ENCODE data around the gene RPUSD4. TPM values are rescaled to one million over a fixed set of nuclear protein-coding genes. Genes with fewer than 3 reads are reported as not detected.

The RPUSD4 gene
- polyA plus RNA-seq, 4 donors = 11.3 to 41.2 (median 17.8) TPM

GRCh38 chr11:126191379-126192073 is 19.9 kb downstream of the RPUSD4 start:
- no peak overlapping the region for H3K27ac ChIP-seq (ENCODE audit: low read depth in 1 of 3, low read length in 2 of 3)
- FAIRE-seq (no peak), DNase-seq (no peak)
- peaks cover 0 to 19% (median 0%) of the 10 kb centered on the region in 3 donors for H3K4me1 ChIP-seq (ENCODE audit: control insufficient read depth in 3 of 3, insufficient read depth in 2 of 3, low read depth in 1 of 3, low read length in 2 of 3)
- peaks cover 0 to 67% (median 0%) of the 10 kb centered on the region in 3 donors for H3K36me3 ChIP-seq (ENCODE audit: control insufficient read depth in 3 of 3, insufficient read depth in 2 of 3, low read depth in 1 of 3, low read length in 3 of 3)
- 88 to 96% (median 92%) methylated on average over 11 of the region's 11 CpGs for WGBS, 3 donors
- H3K27me3 ChIP-seq (ENCODE audit: control insufficient read depth in 3 of 3, insufficient read depth in 3 of 3, low read length in 3 of 3) = no peaks in the 10 kb centered on the region
- no peak overlapping the region for H3K4me3 ChIP-seq (ENCODE audit: low read depth in 1 of 3, low read length in 3 of 3)
- H3K9me3 ChIP-seq (ENCODE audit: control insufficient read depth in 2 of 2, insufficient read depth in 1 of 2, low read depth in 1 of 2, low read length in 1 of 2) = no peaks in the 10 kb centered on the region

GRCh38 chr11:126190792-126191191 is 20.7 kb downstream of the RPUSD4 start:
- H3K4me3 ChIP-seq (ENCODE audit: low read depth in 1 of 3, low read length in 3 of 3) = no peak overlapping the region
- H3K9me3 ChIP-seq (ENCODE audit: control insufficient read depth in 2 of 2, insufficient read depth in 1 of 2, low read depth in 1 of 2, low read length in 1 of 2) = no peaks in the 10 kb centered on the region
- FAIRE-seq = no peak
- no peak overlapping the region for H3K27ac ChIP-seq (ENCODE audit: low read depth in 1 of 3, low read length in 2 of 3)
- 93 to 97% (median 96%) methylated on average over 14 of the region's 14 CpGs for WGBS, 3 donors
- no peaks in the 10 kb centered on the region for H3K27me3 ChIP-seq (ENCODE audit: control insufficient read depth in 3 of 3, insufficient read depth in 3 of 3, low read length in 3 of 3)
- DNase-seq = no peak
- peaks cover 0 to 67% (median 0%) of the 10 kb centered on the region in 3 donors for H3K36me3 ChIP-seq (ENCODE audit: control insufficient read depth in 3 of 3, insufficient read depth in 2 of 3, low read depth in 1 of 3, low read length in 3 of 3)
- H3K4me1 ChIP-seq (ENCODE audit: control insufficient read depth in 3 of 3, insufficient read depth in 2 of 3, low read depth in 1 of 3, low read length in 2 of 3) = peaks cover 0 to 19% (median 0%) of the 10 kb centered on the region in 3 donors

DNA sequence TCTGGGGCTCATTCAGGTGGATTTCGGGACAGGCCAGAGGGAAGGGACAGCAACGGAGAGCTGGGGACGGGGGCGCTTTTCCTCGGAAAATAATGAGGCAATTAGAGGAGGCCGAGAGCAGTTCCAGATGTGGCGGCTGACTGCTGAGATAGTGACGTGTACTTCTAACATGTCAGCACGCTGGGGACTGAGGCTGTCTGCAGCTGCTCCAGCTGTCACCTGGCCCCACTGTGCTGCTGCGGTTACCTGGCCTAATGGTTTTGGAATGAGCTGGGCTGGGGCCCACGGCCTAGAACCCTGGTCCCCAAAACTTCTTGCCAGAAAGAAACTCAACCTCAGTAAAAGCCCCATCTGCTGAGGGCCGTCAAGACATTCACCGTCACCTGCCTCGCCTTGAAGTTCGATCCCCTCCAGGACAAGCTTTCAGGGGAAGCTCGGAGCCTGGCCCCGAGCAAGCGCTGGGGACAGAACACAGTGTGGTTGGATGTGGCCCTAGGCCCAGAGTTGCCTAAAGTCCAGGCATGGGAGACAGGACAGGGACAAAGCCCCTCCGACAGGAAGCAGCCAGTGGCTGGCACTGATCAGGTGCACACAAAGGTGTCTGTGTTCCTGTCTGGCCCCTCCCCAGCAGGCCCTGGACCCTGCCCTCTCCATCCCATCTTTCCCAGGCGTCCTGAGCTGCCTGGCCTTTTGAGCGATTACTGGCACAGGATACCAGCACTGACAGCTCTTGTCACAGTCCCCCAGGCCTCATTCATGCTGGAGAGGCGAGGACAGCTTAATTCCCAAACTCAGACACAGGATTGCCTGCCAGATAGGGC is 22.1 kb downstream of the RPUSD4 start:
- Histone ChIP-seq H3K4me3 (ENCODE audit: low read depth in 1 of 3, low read length in 3 of 3) (no peak overlapping the region), H3K27me3 (ENCODE audit: control insufficient read depth in 3 of 3, insufficient read depth in 3 of 3, low read length in 3 of 3) (no peaks in the 10 kb centered on the region), H3K4me1 (ENCODE audit: control insufficient read depth in 3 of 3, insufficient read depth in 2 of 3, low read depth in 1 of 3, low read length in 2 of 3) (peaks cover 0 to 32% (median 0%) of the 10 kb centered on the region in 3 donors), H3K36me3 (ENCODE audit: control insufficient read depth in 3 of 3, insufficient read depth in 2 of 3, low read depth in 1 of 3, low read length in 3 of 3) (peaks cover 0 to 66% (median 0%) of the 10 kb centered on the region in 3 donors), H3K9me3 (ENCODE audit: control insufficient read depth in 2 of 2, insufficient read depth in 1 of 2, low read depth in 1 of 2, low read length in 1 of 2) (no peaks in the 10 kb centered on the region), H3K27ac (ENCODE audit: low read depth in 1 of 3, low read length in 2 of 3) (peak overlapping the region in 1 of 3 donors; percentile 63)
- FAIRE-seq = no peak
- DNase-seq = peak in 1 of 2 donors; percentile 74
- 55 to 73% (median 60%) methylated on average over 22 of the region's 22 CpGs for WGBS, 3 donors

GRCh38 chr11:126188332-126189108 is 22.9 kb downstream of the RPUSD4 start:
- H3K4me1 ChIP-seq (ENCODE audit: control insufficient read depth in 3 of 3, insufficient read depth in 2 of 3, low read depth in 1 of 3, low read length in 2 of 3) = peaks cover 0 to 34% (median 0%) of the 10 kb centered on the region in 3 donors
- H3K27me3 ChIP-seq (ENCODE audit: control insufficient read depth in 3 of 3, insufficient read depth in 3 of 3, low read length in 3 of 3) = no peaks in the 10 kb centered on the region
- H3K4me3 ChIP-seq (ENCODE audit: low read depth in 1 of 3, low read length in 3 of 3) = no peak overlapping the region
- H3K27ac ChIP-seq (ENCODE audit: low read depth in 1 of 3, low read length in 2 of 3) = peak overlapping the region in 1 of 3 donors; percentile 63
- DNase-seq (no peak), FAIRE-seq (no peak)
- H3K9me3 ChIP-seq (ENCODE audit: control insufficient read depth in 2 of 2, insufficient read depth in 1 of 2, low read depth in 1 of 2, low read length in 1 of 2) = no peaks in the 10 kb centered on the region
- H3K36me3 ChIP-seq (ENCODE audit: control insufficient read depth in 3 of 3, insufficient read depth in 2 of 3, low read depth in 1 of 3, low read length in 3 of 3) = peaks cover 0 to 66% (median 0%) of the 10 kb centered on the region in 3 donors
- 67 to 80% (median 77%) methylated on average over 14 to 15 of the region's 15 CpGs for WGBS, 3 donors

DNA sequence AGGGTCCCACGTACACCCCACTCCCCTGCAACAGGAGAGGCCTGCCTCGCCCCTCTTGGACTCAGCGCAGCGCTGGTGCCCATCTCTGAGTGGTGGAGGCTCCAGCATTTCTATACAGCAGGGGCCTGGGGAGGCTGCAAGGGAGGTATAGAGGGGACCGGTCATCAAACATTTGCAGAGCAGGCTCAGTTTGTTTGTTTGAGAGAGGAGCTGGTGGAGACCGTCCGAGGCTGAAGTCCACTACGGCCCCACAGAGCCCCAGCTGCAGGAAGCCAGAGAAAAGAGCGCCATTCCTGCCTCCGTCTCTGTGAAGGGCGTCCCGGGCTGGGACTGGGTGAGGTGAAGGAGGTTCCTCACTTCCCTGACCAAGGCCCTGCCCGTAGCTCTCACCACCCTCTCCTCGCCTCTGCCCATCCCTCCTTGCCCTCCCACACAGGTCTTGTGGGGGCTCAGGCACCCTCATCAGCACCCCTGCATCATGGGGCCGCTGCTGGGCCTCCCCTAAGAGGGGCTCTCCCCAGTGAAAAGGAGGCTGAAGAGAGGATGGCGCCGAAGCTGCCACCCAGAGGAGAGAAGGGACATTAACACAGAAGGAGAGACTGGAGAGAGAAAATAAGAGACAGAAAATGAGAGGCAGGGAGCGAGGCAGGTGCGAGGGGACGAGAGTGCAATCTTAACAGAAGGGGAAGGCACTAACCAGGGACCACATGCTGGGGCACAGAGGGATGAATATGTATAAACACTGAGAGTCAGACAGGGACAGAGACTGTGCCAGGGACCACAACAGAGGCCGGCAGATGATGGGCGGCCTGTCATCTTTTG is 24.5 kb downstream of the RPUSD4 start:
- no peak for FAIRE-seq
- H3K4me3 ChIP-seq (ENCODE audit: low read depth in 1 of 3, low read length in 3 of 3) = no peak overlapping the region
- WGBS, 3 donors = 68 to 74% (median 72%) methylated on average over 22 of the region's 22 CpGs
- no peaks in the 10 kb centered on the region for H3K27me3 ChIP-seq (ENCODE audit: control insufficient read depth in 3 of 3, insufficient read depth in 3 of 3, low read length in 3 of 3)
- peaks cover 0 to 34% (median 0%) of the 10 kb centered on the region in 3 donors for H3K4me1 ChIP-seq (ENCODE audit: control insufficient read depth in 3 of 3, insufficient read depth in 2 of 3, low read depth in 1 of 3, low read length in 2 of 3)
- H3K9me3 ChIP-seq (ENCODE audit: control insufficient read depth in 2 of 2, insufficient read depth in 1 of 2, low read depth in 1 of 2, low read length in 1 of 2) = no peaks in the 10 kb centered on the region
- peaks cover 0 to 55% (median 0%) of the 10 kb centered on the region in 3 donors for H3K36me3 ChIP-seq (ENCODE audit: control insufficient read depth in 3 of 3, insufficient read depth in 2 of 3, low read depth in 1 of 3, low read length in 3 of 3)
- DNase-seq = peak in 1 of 2 donors; percentile 47
- no peak overlapping the region for H3K27ac ChIP-seq (ENCODE audit: low read depth in 1 of 3, low read length in 2 of 3)

DNA sequence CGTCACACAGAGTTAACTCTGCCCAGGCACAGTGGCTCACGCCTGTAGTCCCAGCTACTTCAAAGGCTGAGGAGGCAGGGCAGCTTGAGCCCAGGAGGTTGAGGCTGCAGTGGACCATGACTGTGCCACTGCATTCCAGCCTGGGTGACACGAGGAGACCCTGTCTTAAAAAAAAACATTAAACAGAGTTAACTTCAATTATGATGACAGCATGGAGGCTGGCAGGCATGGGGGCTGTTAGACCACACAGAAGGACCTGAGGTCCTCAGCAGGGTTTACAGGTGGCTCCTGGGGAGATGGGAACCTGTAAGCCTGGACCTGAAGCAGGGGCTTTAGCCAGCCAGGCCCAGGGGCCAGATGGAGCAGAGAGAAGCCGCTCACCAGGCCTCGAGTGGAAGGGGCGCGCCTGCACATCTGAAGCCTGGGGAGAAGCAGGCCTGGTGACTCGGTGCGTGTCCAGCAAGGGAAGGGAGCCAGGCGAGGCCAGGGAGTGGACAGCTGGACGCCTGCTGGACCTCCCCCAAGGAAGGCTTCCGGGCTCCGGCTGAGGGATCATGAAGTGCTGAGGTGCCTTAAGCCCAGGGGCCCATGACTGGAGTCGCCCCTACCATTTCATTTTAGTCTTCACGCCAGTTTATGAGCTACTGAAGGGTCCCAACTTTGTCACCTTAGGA is 25.3 kb downstream of the RPUSD4 start:
- Histone ChIP-seq H3K27me3 (ENCODE audit: control insufficient read depth in 3 of 3, insufficient read depth in 3 of 3, low read length in 3 of 3) (no peaks in the 10 kb centered on the region), H3K4me3 (ENCODE audit: low read depth in 1 of 3, low read length in 3 of 3) (no peak overlapping the region), H3K36me3 (ENCODE audit: control insufficient read depth in 3 of 3, insufficient read depth in 2 of 3, low read depth in 1 of 3, low read length in 3 of 3) (peaks cover 0 to 49% (median 0%) of the 10 kb centered on the region in 3 donors), H3K9me3 (ENCODE audit: control insufficient read depth in 2 of 2, insufficient read depth in 1 of 2, low read depth in 1 of 2, low read length in 1 of 2) (peaks cover 0 to under 1% of the 10 kb centered on the region in 2 donors), H3K4me1 (ENCODE audit: control insufficient read depth in 3 of 3, insufficient read depth in 2 of 3, low read depth in 1 of 3, low read length in 2 of 3) (peaks cover 0 to 34% (median 0%) of the 10 kb centered on the region in 3 donors), H3K27ac (ENCODE audit: low read depth in 1 of 3, low read length in 2 of 3) (no peak overlapping the region)
- FAIRE-seq = no peak
- no peak for DNase-seq
- WGBS, 3 donors = 80 to 84% (median 83%) methylated on average over 15 of the region's 15 CpGs

DNA sequence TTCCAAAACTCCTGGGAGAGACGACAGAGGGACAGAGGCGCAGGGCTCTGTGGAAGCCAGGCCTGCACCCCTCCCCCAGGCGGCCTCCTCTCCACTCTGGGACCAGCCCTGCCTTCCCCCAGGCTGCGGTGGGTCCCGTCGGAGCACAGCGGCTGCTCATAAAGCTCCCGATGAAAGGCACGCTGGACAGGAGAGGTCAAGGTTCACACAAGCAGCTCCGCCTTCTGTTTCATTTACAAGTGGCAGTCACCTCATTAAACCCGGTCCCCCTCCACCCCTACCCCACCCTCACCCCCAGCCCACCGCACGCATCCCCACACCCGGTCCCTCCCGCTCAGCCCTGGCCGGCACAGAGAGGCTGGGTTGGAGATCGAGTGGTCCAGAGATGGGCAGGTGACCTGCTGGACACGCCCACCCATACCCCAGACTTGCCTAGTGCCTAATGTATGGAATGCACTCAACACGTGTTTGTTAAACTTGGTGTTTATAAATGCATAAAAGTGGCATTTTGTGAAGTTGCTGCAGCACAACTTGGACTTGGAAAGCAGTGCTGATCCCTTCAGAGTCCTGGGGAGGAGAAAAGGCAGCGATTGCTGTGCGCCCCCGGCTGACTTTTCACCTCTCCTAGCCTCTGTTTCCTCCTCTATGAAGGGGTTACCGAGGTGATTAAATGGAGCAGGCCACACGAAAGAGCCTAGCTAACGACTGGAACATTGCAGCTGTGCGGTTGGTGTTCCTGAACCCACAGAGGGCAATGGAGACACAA is 26.0 kb downstream of the RPUSD4 start:
- DNase-seq = peak; percentile 42 to 57
- H3K4me3 ChIP-seq (ENCODE audit: low read depth in 1 of 3, low read length in 3 of 3) = no peak overlapping the region
- peaks cover 0 to 42% (median 0%) of the 10 kb centered on the region in 3 donors for H3K36me3 ChIP-seq (ENCODE audit: control insufficient read depth in 3 of 3, insufficient read depth in 2 of 3, low read depth in 1 of 3, low read length in 3 of 3)
- H3K27me3 ChIP-seq (ENCODE audit: control insufficient read depth in 3 of 3, insufficient read depth in 3 of 3, low read length in 3 of 3) = no peaks in the 10 kb centered on the region
- peaks cover 0 to 34% (median 0%) of the 10 kb centered on the region in 3 donors for H3K4me1 ChIP-seq (ENCODE audit: control insufficient read depth in 3 of 3, insufficient read depth in 2 of 3, low read depth in 1 of 3, low read length in 2 of 3)
- peaks cover 0 to 6% of the 10 kb centered on the region in 2 donors for H3K9me3 ChIP-seq (ENCODE audit: control insufficient read depth in 2 of 2, insufficient read depth in 1 of 2, low read depth in 1 of 2, low read length in 1 of 2)
- 35 to 65% (median 51%) methylated on average over 26 of the region's 26 CpGs for WGBS, 3 donors
- FAIRE-seq = no peak
- no peak overlapping the region for H3K27ac ChIP-seq (ENCODE audit: low read depth in 1 of 3, low read length in 2 of 3)

Data from small intestine (tissue), 7 donors.